ENCODE measurements around the gene CHST3.
"Not testable (repeated sequence)": the region's sequence is repeated elsewhere in the genome, so short reads cannot be mapped to it uniquely, and the experiment has no call there.

The CHST3 gene

DNA sequence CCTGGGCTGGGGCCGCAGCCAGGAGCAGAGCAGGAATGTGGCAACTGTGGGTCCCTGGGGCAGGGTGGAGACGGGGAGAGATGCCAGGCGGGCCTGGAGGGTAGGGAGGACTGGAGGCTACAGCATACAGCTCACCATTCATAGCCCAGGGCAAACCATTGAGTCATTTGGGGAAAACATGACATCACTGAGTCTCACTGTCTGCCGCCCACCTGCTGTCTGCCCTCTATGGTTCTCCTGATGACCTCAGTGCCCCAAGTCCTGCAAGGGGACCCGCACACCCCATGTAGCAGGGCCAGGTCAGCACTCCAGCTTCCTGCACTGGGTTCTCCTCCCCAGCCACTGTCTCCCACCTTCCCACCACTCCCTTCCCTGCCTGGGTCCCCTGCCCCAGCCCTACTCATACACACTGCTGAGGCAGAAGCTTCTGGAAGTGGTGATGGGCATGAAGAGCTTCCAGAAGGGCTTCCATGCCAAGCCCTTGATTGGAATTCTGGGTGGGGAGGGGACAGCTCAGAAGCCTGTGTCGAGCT lies 10.4 kb downstream of the CHST3 start:
- DNase-seq: no peak

GRCh38 chr10:71975087-71975870 lies 11.1 kb downstream of the CHST3 start:
- no peak for DNase-seq

DNA sequence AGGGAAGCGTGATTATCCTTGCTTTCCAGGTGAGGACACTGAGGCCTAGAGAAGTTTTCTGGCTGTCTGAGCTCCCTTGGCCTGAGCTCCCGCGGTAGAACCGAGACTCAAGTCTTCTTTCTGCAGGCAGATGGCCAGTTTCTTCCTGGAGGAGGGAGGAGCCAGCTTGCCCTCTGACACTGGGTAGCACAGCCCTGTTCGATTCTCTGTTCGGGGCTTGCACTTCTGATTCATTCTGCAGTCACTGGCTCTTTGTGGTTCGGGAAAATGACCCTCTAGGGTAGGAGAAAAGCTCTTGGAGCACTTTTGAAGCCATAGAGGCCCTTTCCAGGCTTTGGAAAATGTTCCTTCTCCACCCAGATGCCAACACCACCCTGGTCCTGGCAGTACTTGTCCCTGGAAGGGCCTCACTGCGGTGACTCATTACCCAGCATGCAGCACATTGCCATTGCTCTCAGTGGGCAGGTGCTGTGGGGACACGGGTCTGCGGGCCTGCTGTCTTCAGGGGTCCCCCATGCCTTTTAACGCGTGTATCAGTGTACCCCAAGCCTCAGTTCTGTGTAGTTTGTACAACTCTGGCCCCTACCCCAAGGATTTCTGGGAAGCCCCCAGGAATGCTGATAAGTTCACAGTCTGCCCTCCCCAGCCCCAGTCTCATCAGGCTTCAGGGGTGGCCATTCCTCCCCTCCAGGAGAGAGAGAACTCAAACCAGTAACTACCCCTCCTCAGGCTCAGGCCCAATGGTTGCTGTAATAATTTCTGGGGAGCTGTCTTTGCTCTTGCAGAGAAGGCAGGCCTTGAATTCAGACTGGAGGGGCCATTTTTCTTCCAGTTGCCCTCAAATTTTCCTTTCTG lies 11.9 kb downstream of the CHST3 start:
- no peak for DNase-seq

DNA sequence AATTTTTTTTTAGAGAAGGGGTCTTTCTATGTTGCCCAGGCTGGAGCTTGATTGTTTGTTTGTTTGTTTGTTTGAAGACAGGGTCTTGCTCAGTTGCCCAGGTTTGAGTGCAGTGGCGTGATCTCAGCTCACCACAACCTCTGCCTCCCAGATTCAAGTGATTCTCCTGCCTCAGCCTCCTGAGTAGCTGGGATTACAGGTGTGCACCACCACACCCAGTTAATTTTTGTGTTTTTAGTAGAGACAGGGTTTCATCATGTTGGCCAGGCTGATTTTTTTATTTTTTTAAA lies 13.4 kb downstream of the CHST3 start:
- not testable (repeated sequence) for DNase-seq

DNA sequence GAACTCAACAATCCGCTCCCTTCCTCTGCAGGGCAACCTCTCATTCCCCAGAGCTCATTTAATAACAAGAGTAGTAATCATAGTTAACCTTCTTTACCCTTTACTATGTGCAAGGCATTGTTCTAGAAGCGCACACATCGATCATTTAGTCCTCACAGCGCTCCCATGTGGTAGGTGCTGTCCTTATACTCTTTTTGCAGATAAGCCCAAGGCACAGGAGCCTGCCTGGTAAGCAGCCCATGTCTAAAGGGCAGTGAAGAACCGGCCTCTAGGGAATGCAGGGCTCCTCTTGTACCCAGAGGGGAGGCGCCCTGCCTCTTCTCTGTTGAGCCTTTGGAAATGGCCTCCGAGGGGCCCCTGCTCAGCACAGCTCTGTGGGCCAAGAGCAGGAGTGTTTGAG lies 14.3 kb downstream of the CHST3 start:
- no peak for DNase-seq

DNA sequence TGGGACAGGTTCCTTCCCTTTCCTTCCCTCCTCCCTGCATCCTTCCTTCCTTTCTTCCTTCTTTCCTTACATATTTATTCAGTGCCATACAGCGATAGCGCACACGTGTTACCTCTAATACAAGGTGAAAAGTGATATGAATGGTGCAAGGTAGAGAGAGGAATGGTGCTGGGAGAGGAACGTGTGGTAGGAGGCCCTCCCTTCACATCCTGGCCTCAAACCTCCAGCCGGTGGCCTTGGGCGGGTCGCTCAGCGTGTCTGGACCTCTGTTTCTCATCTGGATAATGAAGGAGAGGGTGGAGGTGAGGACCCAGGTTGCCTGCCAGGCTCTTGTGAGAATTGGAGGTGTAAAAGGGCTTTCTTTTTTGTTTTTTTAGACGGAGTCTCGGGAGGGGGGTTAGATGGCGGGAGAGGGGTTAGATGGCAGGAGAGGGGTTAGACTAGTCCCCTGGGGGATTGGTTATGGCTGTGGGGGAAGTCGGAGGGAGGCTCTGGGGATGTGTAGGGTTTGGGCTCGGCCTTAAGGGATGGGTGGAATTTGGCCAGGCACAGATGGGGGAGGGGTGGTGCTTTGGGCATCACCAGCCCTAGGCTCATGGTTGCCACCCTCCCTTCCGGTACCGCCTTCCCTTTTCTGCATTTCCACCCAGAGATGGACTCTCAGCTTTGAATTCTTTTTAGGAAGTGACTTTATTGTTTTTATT lies 14.9 kb downstream of the CHST3 start:
- no peak for DNase-seq

- no peak for DNase-seq
Measured at GRCh38 chr10:71979692-71980062, 15.5 kb downstream of the CHST3 start.

GRCh38 chr10:71980181-71981014 lies 16.2 kb downstream of the CHST3 start:
- DNase-seq: no peak

- DNase-seq: no peak
Measured at GRCh38 chr10:71981015-71981875, 17.1 kb downstream of the CHST3 start.

GRCh38 chr10:71981876-71982230 lies 17.7 kb downstream of the CHST3 start:
- no peak for DNase-seq

DNA sequence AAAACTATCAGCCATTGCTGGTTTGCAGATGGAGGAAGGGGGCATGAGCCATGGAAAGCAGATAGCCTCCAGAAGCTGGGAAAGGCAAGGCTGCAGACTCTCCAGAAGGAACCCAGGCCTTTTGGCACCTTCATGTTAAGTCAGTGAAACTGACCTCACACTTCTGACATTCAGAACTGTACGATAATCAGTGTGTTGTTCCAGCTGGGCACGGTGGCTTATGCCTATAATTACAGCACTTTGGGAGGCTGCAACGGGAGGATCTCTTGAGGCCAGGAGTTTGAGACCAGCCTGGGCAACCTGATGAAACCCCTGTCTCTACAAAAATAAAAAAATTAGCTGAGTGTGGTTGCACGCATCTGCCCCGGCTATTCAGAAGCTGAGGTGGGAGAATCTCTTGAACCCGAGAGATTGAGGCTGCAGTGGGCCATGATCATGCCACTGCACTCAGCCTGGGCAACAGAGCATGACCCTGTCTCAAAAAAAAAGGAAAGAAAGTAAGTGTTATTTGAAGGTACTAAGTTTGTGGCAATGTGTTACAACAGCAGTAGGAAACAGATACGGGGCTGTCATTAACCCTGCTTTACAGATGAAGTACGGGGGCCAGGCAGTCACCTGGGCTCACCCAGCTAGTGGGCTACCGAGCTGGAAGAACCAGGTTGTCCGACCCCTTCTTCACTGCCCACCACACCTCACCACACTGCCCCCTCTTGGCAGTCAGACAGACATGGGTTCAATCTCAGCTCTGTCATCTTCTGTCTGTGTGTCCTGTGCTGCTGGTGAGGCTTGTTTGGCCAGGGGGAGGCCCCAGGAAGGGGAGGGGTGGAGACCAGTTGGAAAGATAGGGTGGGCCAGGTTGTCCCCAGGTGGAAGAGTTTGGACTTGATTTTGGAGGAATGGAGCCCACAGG lies 18.3 kb downstream of the CHST3 start:
- no peak for DNase-seq

DNA sequence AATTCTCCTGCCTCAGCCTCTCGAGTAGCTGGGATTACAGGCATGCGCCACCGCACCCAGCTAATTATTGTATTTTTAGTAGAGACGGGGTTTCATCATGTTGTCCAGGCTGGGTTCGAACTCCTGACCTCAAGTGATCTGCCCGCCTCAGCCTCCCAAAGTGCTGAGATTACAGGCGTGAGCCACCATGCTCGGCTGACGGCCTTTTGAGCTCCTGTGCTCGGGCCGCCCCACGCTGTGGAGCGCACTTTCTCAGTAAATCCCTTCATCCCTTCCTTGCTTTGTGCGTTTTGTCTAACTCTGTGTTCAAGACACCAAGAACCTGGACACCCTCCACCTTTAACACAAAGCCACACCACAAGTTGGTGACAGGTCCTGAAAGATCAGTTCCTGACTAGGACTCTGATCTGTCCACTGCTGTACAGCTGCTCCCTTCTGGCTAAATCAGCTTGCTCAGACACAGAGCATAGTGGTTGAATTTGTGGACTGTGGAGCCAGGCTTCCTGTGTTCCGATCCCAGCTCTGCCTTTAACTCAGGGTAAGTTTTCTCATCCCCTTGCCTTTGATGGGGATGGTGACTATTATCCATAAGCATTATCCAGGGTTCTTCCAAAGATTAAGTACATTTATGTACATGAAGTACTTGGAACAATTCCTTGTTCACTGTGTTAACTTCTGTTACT lies 20.1 kb downstream of the CHST3 start:
- no peak for DNase-seq

GRCh38 chr10:71984809-71985388 lies 20.7 kb downstream of the CHST3 start:
- DNase-seq: no peak

- DNase-seq: no peak
Measured at GRCh38 chr10:71985542-71986250, 21.5 kb downstream of the CHST3 start.

GRCh38 chr10:71988895-71989294 lies 24.7 kb downstream of the CHST3 start:
- not testable (repeated sequence) for DNase-seq

DNA sequence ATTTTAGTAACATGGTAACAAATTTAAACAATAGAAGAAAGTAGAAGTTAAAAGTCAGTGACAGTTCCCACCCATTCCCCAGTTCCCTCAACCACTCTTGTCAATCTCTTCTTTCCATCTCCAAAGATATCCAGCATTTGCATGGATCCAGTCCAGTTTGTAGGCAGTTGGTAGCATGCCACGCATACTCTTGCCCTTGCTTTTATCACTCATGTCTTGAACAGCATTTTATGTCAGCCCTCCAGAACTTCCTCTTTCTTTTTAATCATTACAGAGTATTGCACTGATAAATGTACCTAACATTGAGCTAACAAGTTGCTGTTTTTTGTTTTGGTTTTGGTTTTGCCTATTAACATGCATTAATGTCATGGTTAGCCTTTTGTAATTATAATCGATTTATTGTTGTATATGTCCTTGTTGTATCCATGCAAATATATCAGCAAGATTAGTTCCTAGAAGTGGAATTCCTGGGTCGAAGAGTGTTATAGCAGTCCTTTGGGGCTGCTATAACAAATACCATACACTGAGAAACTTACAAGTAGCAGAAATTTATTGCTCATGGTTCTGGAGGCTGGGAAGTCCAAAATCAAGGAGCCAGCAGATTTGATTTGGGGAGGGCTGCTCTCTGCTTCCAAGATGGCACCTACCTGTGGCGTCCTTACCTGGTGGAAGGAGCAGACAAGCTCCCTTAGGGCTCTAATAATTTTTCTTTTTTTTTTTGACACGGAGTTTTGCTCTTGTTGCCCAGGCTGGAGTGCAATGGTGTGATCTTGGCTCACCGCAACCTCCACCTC lies 25.7 kb downstream of the CHST3 start:
- DNase-seq: no peak

DNA sequence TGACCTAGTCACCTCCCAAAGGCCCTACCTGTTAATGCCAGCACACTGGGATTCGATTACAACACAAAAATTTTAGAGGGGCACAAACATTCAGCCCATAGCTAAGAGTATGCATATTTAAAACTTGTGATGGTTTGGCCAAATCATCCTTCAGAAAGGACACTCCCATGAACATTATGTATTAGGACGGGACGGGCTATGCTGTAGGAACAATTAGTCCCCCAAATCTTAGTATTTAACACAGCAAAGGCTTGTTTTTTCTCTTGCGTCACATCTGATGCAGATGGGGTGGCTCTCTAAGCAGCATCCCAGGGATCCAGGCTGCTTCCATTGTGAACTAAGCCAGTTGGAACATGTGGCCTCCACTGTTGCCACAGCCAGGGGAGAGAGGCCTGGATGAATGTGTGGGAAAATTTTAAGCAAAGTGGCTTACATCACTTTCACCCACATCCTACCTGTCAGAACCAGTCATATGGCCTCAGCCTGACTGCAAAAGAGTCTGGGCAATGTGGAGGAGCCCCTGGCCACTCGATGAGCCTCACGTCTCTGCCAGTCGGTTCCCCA lies 26.6 kb downstream of the CHST3 start:
- DNase-seq: no peak

GRCh38 chr10:71995449-71995848 lies 31.3 kb downstream of the CHST3 start:
- DNase-seq: no peak
